SK-MEL-5 (cell line): ENCODE measurements around the gene ERFL. TPM values are rescaled to one million over a fixed set of nuclear protein-coding genes. Genes with fewer than 3 reads are reported as not detected.

Experiments
- DNase-seq: peaks from one replicate; pipeline ENCODE4 v3.0.0-alpha.2; 2016; ENCODE audit warnings: low read depth, low spot score
- in situ Hi-C: cut with HindIII; loops from 2 replicates; pipeline ENCODE4 v1.10.0; 2016; ENCODE audit warnings: low sequenced_read_pairs, high pct_unique_total_duplicates, low pct_unique_long_range_greater_than_20kb
- small RNA-seq, 2 experiments: library from RNA; depleted of rRNA; stranded (forward); fragments of <200 nt; gene quantifications; one replicate each; pipeline ENCODE3, GENCODE V24; 2014
- total RNA-seq: library from RNA; depleted of rRNA; stranded (reverse); fragments of >200 nt; shearing (Covaris generic); gene quantifications from 2 replicates; pipeline ENCODE4 v1.2.3, GENCODE V29; 2014; rRNA removed

Gene ERFL
- total RNA-seq, 1 experiment from 2014 or later, result not detected

GRCh38 chr19:41860419-41861115 is 67.7 kb downstream of the ERFL start:
- no peak for DNase-seq

GRCh38 chr19:41859618-41860418 is 68.4 kb downstream of the ERFL start, which contains the start of gene RPS19:
TSS of gene RPS19 (plus strand) at chr19:41860255. CDS start at chr19:41860775, 520 bp downstream.
- DNase-seq, result peak; percentile 98
- in situ Hi-C loops, result no loop called here

More at GRCh38 chr19:41860419-41861115, 67.7 kb downstream of the ERFL start:
- in situ Hi-C loops, result no loop called here

DNA sequence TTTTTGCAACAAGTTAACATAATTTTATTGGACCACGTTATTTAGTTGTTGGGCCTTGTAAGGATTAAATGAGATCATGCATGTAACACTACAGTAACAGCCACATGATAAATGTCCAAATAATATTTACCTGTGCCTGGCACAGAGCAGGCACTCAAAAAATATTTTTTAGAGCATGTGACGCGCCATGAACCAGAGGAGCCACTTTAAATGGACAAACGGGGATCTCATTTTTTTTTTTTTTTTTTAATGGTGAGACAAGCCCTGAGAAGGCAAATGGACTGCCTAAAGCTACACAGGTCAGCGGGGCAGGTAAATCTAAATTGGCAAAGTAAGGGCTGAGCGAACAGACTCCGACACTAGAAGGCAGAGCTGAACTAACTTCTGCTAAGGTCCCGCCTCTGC is 69.0 kb downstream of the ERFL start:
- in situ Hi-C loops, result no loop called here

More for the DNA sequence above, 69.0 kb downstream of the ERFL start:
- no peak for DNase-seq

Small RNA genes lying within 50 kb of the gene (small RNA-seq; reads per million reads assigned to genes)
- gene MIR6797, result 0.02 to 0.19 reads per million in 2 experiments

Other genes with a start within 250 kb of the ERFL start
- not detected in 2 replicates for gene CEACAM7, start 240.2 kb downstream of the ERFL start, total RNA-seq
- gene CEACAM5, start 219.8 kb downstream of the ERFL start, total RNA-seq, result not detected in 2 replicates
- gene CEACAM6, start 172.9 kb downstream of the ERFL start, total RNA-seq, result 0.13 TPM in 1 of 2 replicates, not detected in the other
- not detected in 2 replicates for gene CEACAM3, start 131.9 kb downstream of the ERFL start, total RNA-seq
- gene LYPD4, start 83.8 kb downstream of the ERFL start, total RNA-seq, result not detected in 2 replicates
- not detected in 2 replicates for gene DMRTC2, start 83.4 kb downstream of the ERFL start, total RNA-seq
- 1,776 and 1,861 TPM in 2 replicates for gene RPS19, start 68.2 kb downstream of the ERFL start, total RNA-seq
- gene CD79A, start 51.2 kb downstream of the ERFL start, total RNA-seq, result 0.11 and 0.37 TPM in 2 replicates
- 18.9 and 24.9 TPM in 2 replicates for gene ARHGEF1, start 45.3 kb downstream of the ERFL start, total RNA-seq
- gene RABAC1, start 30.9 kb upstream of the ERFL start, total RNA-seq, result 137 and 154 TPM in 2 replicates
- gene ATP1A3, start 65.8 kb upstream of the ERFL start, total RNA-seq, result 1.2 and 2.7 TPM in 2 replicates
- gene GRIK5, start 141.8 kb upstream of the ERFL start, total RNA-seq, result not detected in 2 replicates
- gene ZNF574, start 147.7 kb upstream of the ERFL start, total RNA-seq, result 11.9 and 13.8 TPM in 2 replicates
- gene POU2F2, start 204.0 kb upstream of the ERFL start, total RNA-seq, result not detected in 2 replicates